ENCODE results near the gene NDUFA7.
"Not testable (repeated sequence)": the region's sequence is repeated elsewhere in the genome, so short reads cannot be mapped to it uniquely, and the experiment has no call there.

Gene NDUFA7

GRCh38 chr19:8342316-8342683 is 21.1 kb upstream of the NDUFA7 start:
- no peak for DNase-seq (ENCODE audit: low read depth, low spot score)

DNA sequence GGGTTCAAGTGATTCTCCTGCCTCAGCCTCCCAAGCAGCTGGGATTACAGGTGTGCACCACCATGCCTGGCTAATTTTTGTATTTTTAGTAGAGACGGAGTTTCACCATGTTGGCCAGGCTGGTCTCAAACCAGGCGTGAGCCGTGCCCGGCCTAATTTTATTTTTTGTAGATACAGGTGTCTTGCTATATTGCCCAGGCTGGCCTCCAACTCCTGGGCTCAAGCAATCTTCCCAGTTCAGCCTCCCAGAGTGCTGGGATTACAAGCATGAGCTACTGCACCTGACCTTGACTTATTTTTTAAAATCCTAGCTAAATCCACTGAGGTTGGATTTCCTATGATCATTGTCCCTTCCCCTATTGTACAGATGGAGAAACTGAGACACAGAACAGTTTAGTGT is 20.3 kb upstream of the NDUFA7 start:
- DNase-seq (ENCODE audit: low read depth, low spot score): not testable (repeated sequence)

DNA sequence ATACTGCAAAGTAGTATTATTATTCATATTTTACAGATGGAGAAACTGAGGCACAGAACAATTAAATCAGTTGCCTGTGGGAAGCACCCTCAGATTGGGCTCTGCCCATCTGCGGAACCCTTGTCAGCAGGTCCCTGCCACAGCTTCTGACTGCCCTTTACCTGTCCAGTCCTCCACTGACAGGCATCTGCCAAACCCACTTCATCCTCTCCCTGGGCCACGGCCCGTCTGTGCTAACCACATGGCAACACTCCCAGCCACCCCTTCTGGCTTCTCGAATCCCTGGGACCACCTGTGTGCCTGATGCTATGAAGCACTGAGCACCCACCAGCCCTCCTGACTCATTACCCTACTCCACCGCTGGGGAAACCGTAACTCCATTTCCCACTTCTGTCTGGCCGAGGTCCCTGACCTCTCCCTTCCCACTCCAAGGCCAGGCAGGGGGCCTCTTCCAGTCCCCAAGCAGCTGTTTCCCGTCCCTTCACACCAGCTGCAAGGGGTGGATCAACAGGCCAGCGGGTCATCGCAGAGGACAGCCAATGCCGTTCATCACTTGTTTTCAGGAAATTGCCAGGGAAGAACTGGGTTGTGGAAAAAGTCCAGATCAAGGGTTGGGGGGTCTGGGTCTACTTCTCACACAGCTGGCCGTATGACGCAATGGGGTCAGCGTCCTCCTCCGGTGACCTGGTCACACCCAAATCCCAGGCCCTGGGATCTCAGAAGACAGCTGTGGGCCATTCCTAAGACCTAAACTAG is 19.3 kb upstream of the NDUFA7 start:
- peak; percentile 65 for DNase-seq (ENCODE audit: low read depth, low spot score)

DNA sequence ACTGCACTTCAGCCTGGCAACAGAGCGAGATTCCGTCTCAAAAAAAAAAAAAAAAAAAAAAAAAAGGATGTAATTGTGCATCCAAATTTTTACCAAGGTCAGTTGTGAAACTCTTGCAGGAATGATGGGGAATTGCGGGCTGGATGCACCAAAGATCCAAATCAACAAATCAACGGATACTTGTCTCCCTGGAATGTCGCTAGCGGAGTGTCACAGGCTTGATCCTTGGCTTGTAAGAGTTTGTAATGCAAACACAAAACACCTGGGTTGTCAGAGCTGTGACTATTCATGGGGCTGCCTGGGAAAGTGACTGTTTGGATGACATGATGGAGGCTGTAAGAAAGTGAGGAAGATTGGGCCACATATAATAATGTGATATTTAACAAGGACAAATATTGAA is 17.7 kb upstream of the NDUFA7 start:
- no peak for DNase-seq (ENCODE audit: low read depth, low spot score)

DNA sequence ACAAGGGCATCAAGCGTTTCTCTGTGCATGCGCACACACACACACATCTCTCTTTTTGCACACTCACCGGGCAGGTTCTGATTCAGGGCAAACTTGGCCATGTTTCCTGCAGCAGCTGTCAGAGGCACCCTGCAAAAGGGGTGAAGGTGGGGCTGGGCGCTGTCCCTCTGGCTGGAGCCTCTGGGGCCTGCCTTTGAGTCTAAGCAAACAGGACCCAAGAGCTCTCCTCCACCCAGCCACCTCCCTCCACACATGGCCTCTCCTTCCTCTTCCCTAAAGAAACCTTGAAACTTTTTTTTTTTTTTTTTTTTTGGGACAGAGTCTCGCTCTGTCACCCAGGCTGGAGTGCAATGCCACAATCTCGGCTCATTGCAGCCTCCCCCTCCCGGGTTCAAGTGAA is 16.6 kb upstream of the NDUFA7 start:
- DNase-seq (ENCODE audit: low read depth, low spot score): no peak

DNA sequence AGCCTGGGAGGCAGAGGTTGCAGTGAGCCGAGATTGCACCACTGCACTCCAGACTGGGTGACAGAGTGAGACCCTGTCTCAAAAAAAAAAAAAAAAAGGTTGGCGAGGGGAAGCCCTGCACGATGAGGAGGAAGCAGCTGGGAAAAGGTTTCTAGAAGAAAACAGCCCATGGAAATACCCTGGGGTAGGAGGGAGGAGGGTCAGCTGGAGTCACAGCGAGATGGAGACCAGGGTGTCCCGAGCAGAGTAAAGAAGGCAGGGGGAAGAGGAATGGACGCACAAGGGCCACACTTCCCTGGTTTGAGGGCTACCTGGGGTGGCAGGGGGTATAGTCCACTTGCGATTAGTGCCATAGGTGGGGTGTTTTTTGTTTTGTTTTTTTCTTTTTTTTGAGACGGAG is 15.5 kb upstream of the NDUFA7 start:
- no peak for DNase-seq (ENCODE audit: low read depth, low spot score)

DNA sequence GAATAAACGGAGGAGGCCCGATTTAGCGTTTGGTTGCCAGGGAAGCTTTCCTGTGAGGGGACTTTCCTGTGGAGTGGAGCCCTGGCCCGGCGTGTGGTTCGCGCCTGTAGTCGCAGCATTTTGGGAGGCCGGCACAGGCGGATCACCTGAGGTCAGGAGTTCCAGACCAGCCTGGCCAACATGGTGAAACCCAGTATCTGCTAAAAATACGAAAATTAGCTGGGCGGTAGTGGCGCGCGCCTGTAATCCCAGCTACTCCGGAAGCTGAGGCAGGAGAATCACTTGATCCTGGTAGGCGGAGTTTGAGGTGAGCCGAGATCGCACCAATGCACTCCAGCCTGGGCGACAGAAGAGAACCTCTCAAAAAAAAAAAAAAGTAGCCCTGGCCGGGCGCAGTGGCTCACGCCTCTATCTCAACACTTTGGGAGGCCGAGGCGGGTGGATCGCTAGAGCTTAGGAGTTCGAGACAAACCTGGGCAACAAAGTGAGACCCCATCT is 14.9 kb upstream of the NDUFA7 start:
- DNase-seq (ENCODE audit: low read depth, low spot score): peak; percentile 61

DNA sequence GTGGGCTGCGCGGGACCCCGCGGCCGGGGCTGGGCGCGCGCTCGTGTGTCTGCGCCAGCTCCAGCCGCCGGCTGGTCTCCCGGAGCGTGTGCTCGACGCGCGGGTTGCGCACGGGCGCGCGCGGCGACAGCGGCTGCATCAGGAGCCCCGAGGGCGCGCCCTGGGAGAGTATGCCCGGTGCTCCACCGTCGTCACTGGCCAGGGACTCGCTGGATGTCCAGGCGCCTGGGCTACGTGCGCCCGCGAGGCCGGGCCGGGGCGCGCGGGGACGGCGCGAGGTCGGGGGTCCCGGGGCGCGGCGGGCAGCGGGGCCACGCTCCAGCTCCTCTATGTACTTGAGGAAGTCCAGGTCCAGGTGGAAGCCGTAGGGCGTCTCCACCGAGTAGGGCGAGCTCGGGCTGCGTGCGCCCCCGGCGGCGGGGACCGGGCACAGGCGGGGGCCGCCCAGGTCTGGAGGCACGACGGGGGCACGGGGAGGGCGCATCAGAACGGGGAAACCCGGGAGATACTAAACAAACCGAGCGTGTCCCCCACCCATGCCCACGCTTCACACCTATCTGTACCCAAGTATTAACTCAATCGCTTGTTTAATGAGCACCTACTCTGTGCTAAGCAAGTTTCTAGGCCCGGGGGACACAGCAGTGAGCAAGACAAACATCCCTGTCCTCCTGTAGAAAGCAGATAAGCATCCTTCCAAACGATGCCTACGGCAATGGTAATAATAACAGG is 14.3 kb upstream of the NDUFA7 start:
- no peak for DNase-seq (ENCODE audit: low read depth, low spot score)

DNA sequence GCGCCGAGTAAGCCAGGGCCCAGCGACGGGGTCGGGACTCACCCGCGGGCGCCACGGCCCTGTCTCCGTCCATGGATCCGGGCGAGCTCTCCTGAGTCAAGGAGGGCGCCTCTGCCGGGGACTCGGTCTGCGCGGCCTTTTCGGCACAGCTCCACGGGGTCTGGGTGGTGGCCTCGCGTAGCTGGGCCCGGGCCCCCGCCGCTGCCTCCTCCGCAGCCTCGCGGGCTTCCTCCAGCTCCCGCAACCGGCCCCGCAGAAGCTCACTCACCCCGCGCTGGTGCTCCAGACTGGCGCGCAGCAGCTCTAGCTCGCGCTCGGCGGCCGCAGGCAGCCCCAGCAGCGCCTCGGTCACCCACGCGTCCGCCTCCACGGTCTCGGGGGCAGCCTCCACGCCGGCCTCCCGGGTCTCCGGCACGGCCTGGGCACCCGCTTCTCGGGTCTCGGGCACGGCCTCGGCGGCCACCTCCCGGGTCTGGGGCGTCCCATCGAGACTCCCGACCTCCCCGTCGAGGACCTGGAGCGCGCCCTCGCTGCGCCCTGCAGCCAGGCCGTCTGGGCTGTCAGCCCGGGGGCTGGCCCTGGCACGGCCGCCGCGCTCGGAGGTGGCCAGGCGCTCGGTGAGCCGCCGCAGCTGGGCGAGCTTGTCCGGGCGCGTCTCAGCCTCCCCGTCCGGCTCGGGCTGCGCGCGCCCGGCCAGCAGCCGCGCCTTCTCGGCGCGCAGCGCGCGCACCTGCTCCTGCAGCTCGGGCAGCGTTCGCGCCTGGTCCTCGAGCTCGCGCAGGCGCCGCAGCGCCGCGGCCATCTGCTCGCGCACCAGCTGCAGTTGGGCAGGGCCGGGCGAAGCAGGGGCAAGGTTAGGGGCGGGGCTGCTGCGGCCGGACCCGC is 13.5 kb upstream of the NDUFA7 start:
- DNase-seq (ENCODE audit: low read depth, low spot score): peak; percentile 83

DNA sequence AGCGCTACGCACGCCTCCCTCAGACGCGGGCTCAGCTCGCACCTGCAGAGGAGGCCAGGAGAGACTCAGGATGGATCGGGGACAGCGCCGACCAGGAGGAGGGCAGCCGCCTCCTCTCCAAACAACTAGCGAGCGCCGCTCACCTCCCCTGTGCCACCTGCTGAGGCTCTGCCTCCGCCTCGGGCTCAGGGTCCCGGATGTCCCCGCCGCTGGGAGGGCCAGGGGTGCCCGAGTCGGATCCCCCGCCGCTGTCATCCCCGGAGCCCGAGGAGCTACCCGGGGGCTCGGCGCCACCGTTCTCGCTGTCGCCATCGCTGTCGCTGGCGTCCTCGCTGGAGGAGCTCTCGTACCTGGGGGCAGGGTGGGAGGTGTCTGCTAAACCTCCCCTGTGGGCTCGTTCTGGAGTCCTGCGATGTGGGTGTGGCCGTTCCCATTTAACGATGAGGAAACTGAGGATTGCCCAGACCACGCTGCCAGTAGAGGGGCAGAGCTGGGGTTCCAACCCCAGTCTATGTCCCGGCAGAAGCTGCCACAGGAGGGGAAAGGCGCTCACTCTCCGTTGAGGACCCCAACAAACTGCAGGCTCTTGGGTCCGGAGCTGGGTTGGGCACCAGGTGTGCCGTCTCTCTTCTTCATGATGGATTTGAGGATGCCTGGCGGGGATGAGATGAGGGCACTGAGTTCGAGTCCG is 12.7 kb upstream of the NDUFA7 start:
- peak; percentile 56 for DNase-seq (ENCODE audit: low read depth, low spot score)

DNA sequence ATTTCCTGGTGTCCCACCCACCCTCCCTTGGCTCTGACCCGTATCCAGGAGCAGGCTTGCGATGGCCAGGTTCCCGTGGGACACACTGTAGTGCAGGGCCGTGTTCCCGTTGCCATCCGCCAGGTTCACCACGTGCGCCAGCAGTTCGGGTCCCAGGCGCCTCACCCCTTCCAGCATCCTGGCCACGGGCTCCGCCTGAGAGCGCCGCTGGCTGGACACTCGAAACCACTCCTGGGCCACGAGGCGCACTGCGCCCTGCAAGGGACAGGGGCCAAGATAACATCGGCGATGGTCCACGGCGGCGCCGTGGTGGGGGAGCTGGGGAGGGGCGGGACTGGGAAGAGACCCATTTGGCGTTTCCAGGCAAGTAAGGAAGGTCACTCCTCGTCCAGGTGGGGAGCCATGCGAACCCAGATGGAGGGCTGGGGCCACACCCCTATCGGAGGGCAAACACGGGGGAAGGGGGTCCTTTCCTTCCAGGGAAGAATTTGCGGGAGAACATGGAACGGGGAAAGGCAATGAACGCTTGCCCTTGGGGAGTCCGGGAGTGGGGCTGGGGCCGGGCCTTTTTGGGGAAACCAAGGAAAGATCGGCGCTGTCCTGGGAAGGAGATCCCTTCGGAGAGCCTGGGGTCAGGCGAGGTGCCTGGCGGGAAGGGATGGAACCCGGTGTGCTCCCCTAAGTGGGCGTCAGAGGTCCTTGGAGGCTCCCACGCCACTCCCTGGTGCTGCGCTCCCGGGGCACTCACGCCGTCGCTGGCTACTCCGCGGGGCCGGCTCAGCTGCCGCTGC is 12.0 kb upstream of the NDUFA7 start:
- no peak for DNase-seq (ENCODE audit: low read depth, low spot score)

DNA sequence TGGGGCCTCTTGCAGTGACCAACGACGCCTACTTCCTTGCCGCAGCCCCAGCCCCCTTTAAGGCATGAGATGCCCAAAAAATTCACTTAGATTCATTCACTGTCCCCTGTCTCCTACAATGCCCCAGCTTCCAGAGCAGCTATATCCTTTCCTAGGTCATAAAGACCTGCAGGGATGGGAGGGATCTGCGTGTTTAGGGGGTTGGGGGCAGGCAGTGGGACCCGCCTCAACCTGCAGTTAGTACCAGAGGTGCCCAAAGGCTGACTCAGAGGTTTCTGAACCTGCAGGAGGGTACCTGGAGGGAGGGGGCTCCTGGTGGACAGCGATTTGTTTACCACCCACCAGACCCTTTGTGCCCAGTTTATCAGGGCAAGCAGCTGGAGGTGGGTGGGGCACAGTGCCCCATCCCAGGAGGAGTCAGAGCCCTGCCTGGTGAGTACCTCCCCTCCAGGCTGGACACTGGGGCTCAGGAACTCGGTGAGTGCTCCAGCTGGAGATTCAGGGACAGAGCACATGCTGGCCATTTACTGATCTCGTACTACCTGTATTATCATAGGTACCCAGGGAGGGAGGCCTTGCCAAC is 10.2 kb upstream of the NDUFA7 start:
- no peak for DNase-seq (ENCODE audit: low read depth, low spot score)

DNA sequence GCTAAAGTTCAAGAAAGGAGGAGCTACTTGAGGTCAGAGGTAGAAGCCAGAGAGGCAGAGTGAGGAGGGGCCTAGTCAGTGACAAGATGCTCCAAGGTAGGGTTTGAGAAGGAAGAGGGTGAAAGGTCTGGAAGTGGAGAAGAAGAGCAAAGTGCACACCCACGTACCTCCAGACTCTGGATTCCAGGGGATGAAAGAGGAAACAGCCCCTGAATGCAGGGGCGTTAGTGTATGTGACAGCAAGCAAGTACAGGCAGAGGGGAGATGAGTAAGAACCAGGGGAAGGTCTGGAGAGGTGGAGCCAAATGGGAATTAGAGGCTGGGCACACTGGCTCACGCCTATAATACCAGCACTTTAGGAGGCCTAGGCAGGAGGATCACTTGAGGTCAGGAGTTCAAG is 8.8 kb upstream of the NDUFA7 start:
- no peak for DNase-seq (ENCODE audit: low read depth, low spot score)

GRCh38 chr19:8325454-8325853 is 4.3 kb upstream of the NDUFA7 start:
- DNase-seq (ENCODE audit: low read depth, low spot score): no peak

GRCh38 chr19:8324186-8325050 is 3.2 kb upstream of the NDUFA7 start:
- DNase-seq (ENCODE audit: low read depth, low spot score): no peak

GRCh38 chr19:8323781-8324185 is 2.6 kb upstream of the NDUFA7 start:
- DNase-seq (ENCODE audit: low read depth, low spot score): no peak

- DNase-seq (ENCODE audit: low read depth, low spot score): no peak
Observed at GRCh38 chr19:8322638-8322997, 1.4 kb upstream of the NDUFA7 start.

DNA sequence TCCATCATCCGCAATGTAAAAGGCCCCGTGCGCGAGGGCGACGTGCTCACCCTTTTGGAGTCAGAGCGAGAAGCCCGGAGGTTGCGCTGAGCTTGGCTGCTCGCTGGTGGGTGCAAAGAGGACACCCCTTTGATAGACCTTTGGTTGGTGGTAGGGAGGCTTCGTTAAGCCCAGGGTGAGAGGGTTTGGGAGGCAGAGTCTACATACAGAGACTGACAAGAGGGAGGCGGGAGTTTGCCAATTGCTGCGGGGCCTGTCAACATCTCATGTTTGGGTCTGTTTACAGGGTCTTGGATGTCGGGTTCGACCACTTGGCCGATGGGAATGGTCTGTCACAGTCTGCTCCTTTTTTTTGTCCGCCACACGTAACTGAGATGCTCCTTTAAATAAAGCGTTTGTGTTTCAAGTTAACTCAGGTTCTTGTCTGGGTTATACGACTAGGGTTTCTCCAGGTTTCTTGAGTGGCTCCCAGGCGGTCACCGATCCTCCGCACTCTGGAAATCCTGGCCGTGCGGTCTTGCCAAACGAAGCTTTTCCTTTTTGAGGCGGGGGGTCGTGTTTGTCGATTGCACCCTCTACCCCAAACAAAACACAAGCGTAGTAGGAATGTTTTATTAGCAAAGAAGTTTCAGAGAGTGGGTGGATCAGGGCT is 937 bp upstream of the NDUFA7 start:
- DNase-seq (ENCODE audit: low read depth, low spot score): no peak

DNA sequence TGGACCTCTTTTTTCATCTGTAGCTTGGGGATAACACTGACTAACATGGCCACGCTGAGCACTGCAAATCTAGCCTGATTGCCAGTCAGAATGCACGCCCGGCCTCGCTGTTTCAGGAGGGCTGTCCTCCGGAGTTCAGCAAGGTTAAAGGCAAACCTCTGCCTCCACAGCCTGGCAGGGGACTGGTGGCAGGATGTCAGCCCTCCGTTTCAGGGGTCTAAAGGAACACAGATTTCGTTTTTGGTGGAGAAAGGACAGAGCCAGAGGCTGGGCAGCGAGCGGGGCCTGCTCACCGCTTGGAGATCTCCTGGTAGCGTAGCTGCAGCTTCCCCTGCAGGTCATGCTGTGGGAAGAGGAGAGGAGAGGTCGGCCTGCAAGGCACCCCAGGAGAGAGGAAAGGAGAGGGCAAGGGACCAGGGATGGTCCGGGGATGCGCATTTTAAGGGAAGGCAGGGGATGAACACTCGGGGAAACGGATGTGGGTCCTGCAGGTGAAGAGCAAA is 560 bp downstream of the NDUFA7 start:
- peak; percentile 57 for DNase-seq (ENCODE audit: low read depth, low spot score)
